NB4 (cell line): ENCODE measurements around the gene RRP12.

Experiments used
- MYC ChIP-seq: IDR thresholded peaks from 2 replicates; pipeline ENCODE4 v1.6.1; 2011; ENCODE audit warnings: low read depth, low read length
- TF ChIP-seq, protein P1 (sequence below): IDR thresholded peaks from one replicate; pipeline ENCODE4 v1.5.1; 2012; ENCODE audit warnings: low read depth, low read length

DNA sequence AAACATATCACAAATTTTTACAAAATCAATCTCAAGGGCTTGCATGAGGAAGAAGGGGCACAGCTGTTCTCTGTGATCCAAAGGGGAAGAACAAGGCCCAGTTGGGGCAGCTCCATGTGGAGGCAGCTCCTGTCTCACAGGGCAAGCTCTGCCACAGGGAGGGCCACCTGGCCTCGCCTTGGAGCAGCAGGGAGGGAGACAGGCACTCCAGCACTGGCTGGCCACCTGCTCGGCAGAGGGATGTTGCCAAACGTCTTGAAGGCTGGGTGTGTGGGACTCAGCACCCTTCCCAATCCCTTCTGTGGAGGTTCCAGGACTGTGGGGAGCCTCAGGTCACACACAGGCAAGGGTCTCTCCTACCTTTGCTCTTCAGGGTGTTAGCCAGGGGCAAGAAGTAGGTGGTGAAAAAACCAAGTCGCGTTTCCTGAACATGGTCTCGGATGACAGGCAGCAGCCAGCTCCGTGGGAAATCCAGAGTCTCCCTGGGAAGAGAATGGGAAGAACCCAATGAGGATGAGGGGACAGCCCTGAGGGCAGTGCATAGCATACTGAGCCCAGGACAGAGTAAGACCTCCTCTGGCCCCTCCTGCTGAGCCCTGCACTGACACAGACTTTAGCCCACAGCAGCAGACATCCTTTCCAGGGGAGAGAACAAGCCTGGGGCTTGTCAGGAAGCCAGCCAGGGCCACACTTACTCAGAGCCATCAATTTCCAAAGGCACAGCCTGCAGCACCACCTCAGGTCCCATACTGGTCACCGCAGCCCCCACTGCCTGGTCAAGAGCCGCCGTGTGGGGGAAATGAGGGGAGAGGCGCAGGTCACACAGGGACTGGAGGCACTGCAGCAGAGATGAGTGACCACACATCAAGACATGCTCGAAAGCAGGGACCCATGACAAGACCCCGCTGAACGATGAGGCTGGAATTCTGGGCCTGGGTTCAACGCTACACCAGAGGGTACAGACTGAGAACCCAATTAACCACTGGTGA lies 21.9 kb downstream of the RRP12 start:
- TF ChIP-seq, protein P1, sequence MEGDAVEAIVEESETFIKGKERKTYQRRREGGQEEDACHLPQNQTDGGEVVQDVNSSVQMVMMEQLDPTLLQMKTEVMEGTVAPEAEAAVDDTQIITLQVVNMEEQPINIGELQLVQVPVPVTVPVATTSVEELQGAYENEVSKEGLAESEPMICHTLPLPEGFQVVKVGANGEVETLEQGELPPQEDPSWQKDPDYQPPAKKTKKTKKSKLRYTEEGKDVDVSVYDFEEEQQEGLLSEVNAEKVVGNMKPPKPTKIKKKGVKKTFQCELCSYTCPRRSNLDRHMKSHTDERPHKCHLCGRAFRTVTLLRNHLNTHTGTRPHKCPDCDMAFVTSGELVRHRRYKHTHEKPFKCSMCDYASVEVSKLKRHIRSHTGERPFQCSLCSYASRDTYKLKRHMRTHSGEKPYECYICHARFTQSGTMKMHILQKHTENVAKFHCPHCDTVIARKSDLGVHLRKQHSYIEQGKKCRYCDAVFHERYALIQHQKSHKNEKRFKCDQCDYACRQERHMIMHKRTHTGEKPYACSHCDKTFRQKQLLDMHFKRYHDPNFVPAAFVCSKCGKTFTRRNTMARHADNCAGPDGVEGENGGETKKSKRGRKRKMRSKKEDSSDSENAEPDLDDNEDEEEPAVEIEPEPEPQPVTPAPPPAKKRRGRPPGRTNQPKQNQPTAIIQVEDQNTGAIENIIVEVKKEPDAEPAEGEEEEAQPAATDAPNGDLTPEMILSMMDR: no peak
- TF ChIP-seq MYC: no peak
